ENCODE data around the gene FTL. TPM values are rescaled to one million over a fixed set of nuclear protein-coding genes. Genes with fewer than 3 reads are reported as not detected.
A peak's percentile ranks its signal among the peaks of the same experiment; 100 is the strongest.
"Not testable (repeated sequence)": the region's sequence is repeated elsewhere in the genome, so short reads cannot be mapped to it uniquely, and the experiment has no call there.

FTL gene
- 100 to 1,000 TPM; 681 to 811 TPM for total RNA-seq

- no peaks in the 10 kb centered on the region for H3K9me3 Mint-ChIP-seq
- peak within 1 kb of the TSS; percentile 94 to 100 for H3K4me3 Mint-ChIP-seq
- peak within 1 kb of the TSS; percentile 100 for H3K27ac Mint-ChIP-seq
- DNase-seq (peak; percentile 97), ATAC-seq (replicated peaks in 1 of 2) (peak; percentile 65 to 68)
- no peaks in the 10 kb centered on the region for H3K27me3 Mint-ChIP-seq (ENCODE audit: low read depth)
- H3K36me3 Mint-ChIP-seq (ENCODE audit: insufficient read depth in 2 of 2): peaks cover 12 to 17% of the 10 kb centered on the region in 2 donors
- H3K4me1 Mint-ChIP-seq (ENCODE audit: low read depth): peaks cover 71% of the 10 kb centered on the region
Observed at GRCh38 chr19:48965040-48965805, at the start of gene FTL. TSS of gene FTL (plus strand) at chr19:48965309. CDS start at chr19:48965508, 199 bp downstream.

- H3K4me1 Mint-ChIP-seq (ENCODE audit: low read depth): no peaks in the 10 kb centered on the region
- no peaks in the 10 kb centered on the region for H3K9me3 Mint-ChIP-seq
- H3K36me3 Mint-ChIP-seq (ENCODE audit: insufficient read depth in 2 of 2): peaks cover 16 to 31% of the 10 kb centered on the region in 2 donors
- no peaks in the 10 kb centered on the region for H3K27me3 Mint-ChIP-seq (ENCODE audit: low read depth)
- no peak overlapping the region for H3K4me3 Mint-ChIP-seq
- ATAC-seq (replicated peaks in 1 of 2): no peak
- DNase-seq: no peak
- H3K27ac Mint-ChIP-seq: no peak overlapping the region
Observed at GRCh38 chr19:48915757-48916156, 49.4 kb upstream of the FTL start.

- no peak overlapping the region for H3K4me3 Mint-ChIP-seq
- H3K27me3 Mint-ChIP-seq (ENCODE audit: low read depth): no peaks in the 10 kb centered on the region
- H3K36me3 Mint-ChIP-seq (ENCODE audit: insufficient read depth in 2 of 2): peaks cover 11 to 24% of the 10 kb centered on the region in 2 donors
- no peaks in the 10 kb centered on the region for H3K9me3 Mint-ChIP-seq
- DNase-seq (no peak), ATAC-seq (replicated peaks in 1 of 2) (no peak)
- no peak overlapping the region for H3K27ac Mint-ChIP-seq
- H3K4me1 Mint-ChIP-seq (ENCODE audit: low read depth): no peaks in the 10 kb centered on the region
Observed at GRCh38 chr19:48918071-48918470, 47.0 kb upstream of the FTL start.

DNA sequence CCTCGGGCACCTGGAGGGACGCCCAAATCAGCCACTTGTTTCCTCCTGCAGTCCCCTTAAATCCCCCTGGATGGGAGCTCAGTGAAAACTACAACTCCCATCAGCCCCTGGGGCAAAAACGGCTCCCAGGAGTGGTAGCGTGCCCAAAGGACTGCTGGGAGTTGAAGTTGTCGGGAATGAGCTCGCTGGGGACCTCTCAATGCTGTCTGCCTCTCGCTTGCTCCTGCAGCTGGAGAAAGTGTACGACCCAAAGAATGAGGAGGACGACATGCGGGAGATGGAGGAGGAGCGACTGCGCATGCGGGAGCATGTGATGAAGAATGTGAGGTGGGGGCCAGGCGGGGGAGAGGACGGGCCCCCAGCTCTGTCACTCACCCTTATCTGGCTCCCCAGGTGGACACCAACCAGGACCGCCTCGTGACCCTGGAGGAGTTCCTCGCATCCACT is 46.3 kb upstream of the FTL start:
- peak in 1 of 2 donors; percentile 43 for ATAC-seq (replicated peaks in 1 of 2)

DNA sequence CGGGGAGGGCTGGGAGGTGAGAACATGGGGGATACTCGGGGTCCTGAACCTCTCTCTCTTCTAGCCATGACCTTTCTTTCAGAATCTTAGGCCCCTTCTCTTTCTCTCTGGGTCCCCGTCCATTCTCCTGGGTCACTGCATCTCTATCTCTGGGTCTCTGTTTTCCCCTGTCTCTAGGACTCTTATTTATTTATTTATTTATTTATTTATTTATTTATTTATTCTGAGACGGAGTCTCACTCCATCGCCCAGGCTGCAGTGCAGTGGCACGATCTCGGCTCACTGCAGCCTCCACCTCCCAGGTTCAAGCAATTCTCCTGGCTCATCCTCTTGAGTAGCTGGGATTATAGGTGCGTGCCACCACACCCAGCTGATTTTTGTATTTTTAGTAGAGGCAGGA is 45.8 kb upstream of the FTL start:
- not testable (repeated sequence) for DNase-seq; ATAC-seq (replicated peaks in 1 of 2); H3K4me1 Mint-ChIP-seq (ENCODE audit: low read depth); H3K9me3 Mint-ChIP-seq; H3K4me3 Mint-ChIP-seq; H3K27me3 Mint-ChIP-seq (ENCODE audit: low read depth); H3K27ac Mint-ChIP-seq
- H3K36me3 Mint-ChIP-seq (ENCODE audit: insufficient read depth in 2 of 2): peaks cover 8 to 24% of the 10 kb centered on the region in 2 donors

More for the DNA sequence above, 46.3 kb upstream of the FTL start:
- Mint-ChIP-seq H3K27me3 (ENCODE audit: low read depth) (no peaks in the 10 kb centered on the region), H3K4me1 (ENCODE audit: low read depth) (no peaks in the 10 kb centered on the region), H3K9me3 (no peaks in the 10 kb centered on the region), H3K36me3 (ENCODE audit: insufficient read depth in 2 of 2) (peaks cover 11 to 27% of the 10 kb centered on the region in 2 donors), H3K4me3 (no peak overlapping the region), H3K27ac (no peak overlapping the region)
- DNase-seq: no peak

DNA sequence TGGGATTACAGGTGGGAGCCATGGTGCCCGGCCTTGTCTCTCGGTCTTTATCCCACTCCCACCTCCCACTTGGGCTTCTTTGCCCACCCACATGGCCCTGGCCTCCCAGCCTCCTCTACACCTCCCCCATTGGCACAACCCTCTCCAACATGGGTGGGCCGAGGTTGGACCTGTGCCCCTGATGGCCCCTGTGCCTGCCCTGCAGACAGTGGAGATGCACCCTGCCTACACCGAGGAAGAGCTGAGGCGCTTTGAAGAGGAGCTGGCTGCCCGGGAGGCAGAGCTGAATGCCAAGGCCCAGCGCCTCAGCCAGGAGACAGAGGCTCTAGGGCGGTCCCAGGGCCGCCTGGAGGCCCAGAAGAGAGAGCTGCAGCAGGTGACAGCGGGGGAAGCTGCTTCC is 44.2 kb upstream of the FTL start:
- peaks cover 6 to 19% of the 10 kb centered on the region in 2 donors for H3K36me3 Mint-ChIP-seq (ENCODE audit: insufficient read depth in 2 of 2)
- ATAC-seq (replicated peaks in 1 of 2) (no peak), DNase-seq (no peak)
- no peaks in the 10 kb centered on the region for H3K4me1 Mint-ChIP-seq (ENCODE audit: low read depth)
- H3K4me3 Mint-ChIP-seq: no peak overlapping the region
- no peaks in the 10 kb centered on the region for H3K9me3 Mint-ChIP-seq
- no peak overlapping the region for H3K27ac Mint-ChIP-seq
- H3K27me3 Mint-ChIP-seq (ENCODE audit: low read depth): no peaks in the 10 kb centered on the region

DNA sequence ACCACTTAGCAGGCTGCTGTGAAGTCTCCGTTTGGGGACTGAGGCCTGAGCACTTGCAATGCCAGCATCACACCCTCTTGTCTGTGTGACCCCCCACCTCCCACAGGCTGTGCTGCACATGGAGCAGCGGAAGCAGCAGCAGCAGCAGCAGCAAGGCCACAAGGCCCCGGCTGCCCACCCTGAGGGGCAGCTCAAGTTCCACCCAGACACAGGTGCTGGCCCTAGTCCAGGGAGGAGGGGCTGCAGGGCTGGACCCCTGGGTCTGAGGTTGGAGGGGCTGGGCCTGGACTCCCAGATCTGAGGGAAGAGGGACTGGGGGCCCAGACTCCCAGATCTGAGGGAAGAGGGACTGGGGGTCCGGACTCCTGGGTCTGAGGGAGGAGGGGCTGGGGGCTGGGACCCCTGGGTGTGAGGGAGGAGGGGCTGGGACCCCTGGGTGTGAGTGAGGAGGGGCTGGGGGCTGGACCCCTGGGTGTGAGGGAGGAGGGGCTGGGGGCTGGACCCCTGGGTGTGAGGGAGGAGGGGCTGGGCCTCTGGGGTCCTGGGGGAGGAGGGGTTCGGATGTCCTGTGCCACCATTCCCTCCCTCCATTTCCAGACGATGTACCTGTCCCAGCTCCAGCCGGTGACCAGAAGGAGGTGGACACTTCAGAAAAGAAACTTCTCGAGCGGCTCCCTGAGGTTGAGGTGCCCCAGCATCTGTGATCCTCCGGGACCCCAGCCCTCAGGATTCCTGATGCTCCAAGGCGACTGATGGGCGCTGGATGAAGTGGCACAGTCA is 43.2 kb upstream of the FTL start:
- no peak for ATAC-seq (replicated peaks in 1 of 2)
- peaks cover 6 to 18% of the 10 kb centered on the region in 2 donors for H3K36me3 Mint-ChIP-seq (ENCODE audit: insufficient read depth in 2 of 2)
- no peak overlapping the region for H3K27ac Mint-ChIP-seq
- no peak for DNase-seq
- no peak overlapping the region for H3K4me3 Mint-ChIP-seq
- no peaks in the 10 kb centered on the region for H3K9me3 Mint-ChIP-seq
- H3K4me1 Mint-ChIP-seq (ENCODE audit: low read depth): peaks cover 8% of the 10 kb centered on the region
- no peaks in the 10 kb centered on the region for H3K27me3 Mint-ChIP-seq (ENCODE audit: low read depth)

DNA sequence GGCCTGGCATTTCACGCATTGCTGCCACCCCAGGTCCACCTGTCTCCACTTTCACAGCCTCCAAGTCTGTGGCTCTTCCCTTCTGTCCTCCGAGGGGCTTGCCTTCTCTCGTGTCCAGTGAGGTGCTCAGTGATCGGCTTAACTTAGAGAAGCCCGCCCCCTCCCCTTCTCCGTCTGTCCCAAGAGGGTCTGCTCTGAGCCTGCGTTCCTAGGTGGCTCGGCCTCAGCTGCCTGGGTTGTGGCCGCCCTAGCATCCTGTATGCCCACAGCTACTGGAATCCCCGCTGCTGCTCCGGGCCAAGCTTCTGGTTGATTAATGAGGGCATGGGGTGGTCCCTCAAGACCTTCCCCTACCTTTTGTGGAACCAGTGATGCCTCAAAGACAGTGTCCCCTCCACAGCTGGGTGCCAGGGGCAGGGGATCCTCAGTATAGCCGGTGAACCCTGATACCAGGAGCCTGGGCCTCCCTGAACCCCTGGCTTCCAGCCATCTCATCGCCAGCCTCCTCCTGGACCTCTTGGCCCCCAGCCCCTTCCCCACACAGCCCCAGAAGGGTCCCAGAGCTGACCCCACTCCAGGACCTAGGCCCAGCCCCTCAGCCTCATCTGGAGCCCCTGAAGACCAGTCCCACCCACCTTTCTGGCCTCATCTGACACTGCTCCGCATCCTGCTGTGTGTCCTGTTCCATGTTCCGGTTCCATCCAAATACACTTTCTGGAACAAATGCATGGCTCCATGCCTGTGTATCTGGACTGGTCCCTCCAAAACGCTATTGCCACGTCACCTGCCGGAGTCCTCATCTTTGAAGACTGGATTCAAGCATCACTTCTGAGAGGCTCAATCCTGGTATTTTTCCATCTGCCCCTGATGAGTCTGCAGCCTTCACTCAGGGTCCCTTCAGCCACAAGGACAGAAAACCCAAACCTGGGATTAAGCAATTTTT is 42.3 kb upstream of the FTL start:
- H3K36me3 Mint-ChIP-seq (ENCODE audit: insufficient read depth in 2 of 2): peaks cover 6 to 14% of the 10 kb centered on the region in 2 donors
- ATAC-seq (replicated peaks in 1 of 2) (no peak), DNase-seq (no peak)
- H3K4me1 Mint-ChIP-seq (ENCODE audit: low read depth): peaks cover 11% of the 10 kb centered on the region
- H3K27ac Mint-ChIP-seq: no peak overlapping the region
- no peak overlapping the region for H3K4me3 Mint-ChIP-seq
- H3K9me3 Mint-ChIP-seq: no peaks in the 10 kb centered on the region
- no peaks in the 10 kb centered on the region for H3K27me3 Mint-ChIP-seq (ENCODE audit: low read depth)

DNA sequence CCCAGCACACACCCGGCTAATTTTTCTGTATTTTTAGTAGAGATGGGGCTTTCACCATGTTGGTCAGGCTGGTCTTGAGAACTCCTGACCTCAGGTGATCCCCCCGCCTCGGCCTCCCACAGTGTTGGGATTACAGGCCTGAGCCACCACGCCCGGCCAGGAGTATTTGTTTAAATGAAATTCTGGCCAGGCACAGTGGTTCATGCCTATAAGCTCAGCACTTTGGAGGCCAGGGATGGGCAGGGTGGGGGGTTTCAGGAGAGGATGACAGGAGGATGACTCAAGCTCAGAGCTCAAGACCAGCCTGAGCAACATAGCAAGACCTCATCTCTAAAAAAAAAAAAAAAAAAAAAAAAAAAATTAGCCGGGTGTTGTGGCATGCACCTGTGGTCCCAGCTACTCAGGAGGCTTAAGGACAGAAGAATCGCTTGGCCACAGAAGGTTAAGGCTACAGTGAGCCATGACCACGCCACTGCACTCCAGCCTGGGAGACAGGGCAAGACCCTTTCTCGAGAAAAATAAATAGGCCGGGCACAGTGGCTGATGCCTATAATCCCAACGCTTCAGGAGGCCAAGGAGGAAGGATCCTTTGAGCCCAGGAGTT is 39.8 kb upstream of the FTL start:
- Mint-ChIP-seq H3K27me3 (ENCODE audit: low read depth) (no peaks in the 10 kb centered on the region), H3K9me3 (no peaks in the 10 kb centered on the region), H3K4me1 (ENCODE audit: low read depth) (peaks cover 11% of the 10 kb centered on the region), H3K36me3 (ENCODE audit: insufficient read depth in 2 of 2) (peaks cover 0 to 5% of the 10 kb centered on the region in 2 donors), H3K27ac (no peak overlapping the region), H3K4me3 (no peak overlapping the region)
- peak in 1 of 2 donors; percentile 52 for ATAC-seq (replicated peaks in 1 of 2)
- DNase-seq: no peak

DNA sequence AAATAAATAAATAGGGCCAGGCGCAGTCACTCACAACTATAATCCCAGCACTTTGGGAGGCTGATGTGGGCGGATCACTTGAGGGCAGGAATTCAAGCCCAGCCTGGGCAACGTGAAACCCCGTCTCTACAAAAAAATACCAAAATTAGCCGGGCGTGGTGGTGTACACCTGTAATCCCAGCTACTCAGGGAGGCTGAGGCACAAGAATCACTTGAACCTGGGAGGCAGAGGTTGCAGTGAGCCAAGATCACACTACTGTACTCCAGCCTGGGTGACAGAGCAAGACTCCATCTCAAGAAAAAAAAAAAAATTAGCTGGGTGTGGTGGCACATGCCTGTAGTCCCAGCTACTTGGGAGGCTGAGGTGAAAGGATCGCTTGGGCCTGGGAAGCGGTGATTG is 39.2 kb upstream of the FTL start:
- ATAC-seq (replicated peaks in 1 of 2); H3K4me3 Mint-ChIP-seq; H3K36me3 Mint-ChIP-seq (ENCODE audit: insufficient read depth in 2 of 2); H3K9me3 Mint-ChIP-seq; H3K27ac Mint-ChIP-seq; H3K27me3 Mint-ChIP-seq (ENCODE audit: low read depth); DNase-seq: not testable (repeated sequence)
- peaks cover 11% of the 10 kb centered on the region for H3K4me1 Mint-ChIP-seq (ENCODE audit: low read depth)

DNA sequence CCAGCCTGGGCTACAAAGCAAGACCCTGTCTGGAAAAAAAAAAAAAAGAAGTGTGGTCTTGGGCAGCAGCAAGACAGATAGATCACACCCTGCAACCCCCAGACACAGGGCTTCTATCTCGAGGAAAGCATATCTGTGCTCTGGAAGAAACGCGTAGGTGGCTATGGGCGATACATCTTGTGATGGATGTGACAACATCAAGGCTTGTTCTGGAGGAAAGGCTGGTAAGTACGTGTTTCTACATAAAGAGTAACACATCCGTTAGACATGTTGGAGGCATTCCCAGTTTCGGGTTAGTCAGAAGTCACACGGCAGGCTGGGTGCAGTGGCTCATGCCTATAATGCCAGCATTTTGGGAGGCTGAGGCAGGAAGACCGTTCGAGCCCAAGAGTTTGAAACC is 38.2 kb upstream of the FTL start:
- peak; percentile 6 to 9 for DNase-seq
- Mint-ChIP-seq H3K9me3 (no peaks in the 10 kb centered on the region), H3K27ac (no peak overlapping the region), H3K4me3 (peak overlapping the region; percentile 24 to 40), H3K27me3 (ENCODE audit: low read depth) (no peaks in the 10 kb centered on the region), H3K36me3 (ENCODE audit: insufficient read depth in 2 of 2) (peaks cover 0 to 3% of the 10 kb centered on the region in 2 donors), H3K4me1 (ENCODE audit: low read depth) (peaks cover 11% of the 10 kb centered on the region)
- ATAC-seq (replicated peaks in 1 of 2): peak; percentile 48 to 63

DNA sequence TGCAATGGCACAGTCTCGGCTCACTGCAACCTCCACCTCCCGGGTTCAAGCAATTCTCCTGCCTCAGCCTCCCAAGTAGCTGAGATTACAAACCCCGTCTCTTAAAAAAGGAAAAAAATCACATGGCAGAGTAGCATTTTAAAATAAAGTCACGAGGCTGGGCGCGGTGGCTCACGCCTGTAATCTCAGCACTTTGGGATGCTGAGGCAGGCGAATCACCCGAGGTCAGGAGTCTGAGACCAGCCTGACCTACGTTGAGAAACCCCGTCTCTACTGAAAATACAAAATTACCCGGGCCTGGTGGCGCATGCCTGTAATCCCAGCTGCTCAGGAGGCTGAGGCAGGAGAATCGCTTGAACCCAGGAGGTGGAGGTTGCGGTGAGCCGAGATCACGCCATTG is 37.4 kb upstream of the FTL start:
- Mint-ChIP-seq H3K4me1 (ENCODE audit: low read depth) (peaks cover 11% of the 10 kb centered on the region), H3K4me3 (peak overlapping the region in 1 of 2 donors; percentile 40)
- not testable (repeated sequence) for DNase-seq; ATAC-seq (replicated peaks in 1 of 2); H3K27ac Mint-ChIP-seq; H3K36me3 Mint-ChIP-seq (ENCODE audit: insufficient read depth in 2 of 2); H3K9me3 Mint-ChIP-seq; H3K27me3 Mint-ChIP-seq (ENCODE audit: low read depth)

All from activated T-cell treated with anti-CD3 and anti-CD28 coated beads, Interleukin-2, amount 50 U/mL, for 72 hours (primary cell).